GM19438 (cell line): ENCODE measurements around the gene RLN2.
"Not testable (repeated sequence)": the region's sequence is repeated elsewhere in the genome, so short reads cannot be mapped to it uniquely, and the experiment has no call there.

ENCODE experiments used
- ATAC-seq: cut with Tn5 transposase; IDR thresholded peaks from one replicate; pipeline ENCODE4 v1.9.1; 2021; ENCODE audit warnings: low read depth; ENCODE audit not compliant: unreplicated experiment

The RLN2 gene, protein sequence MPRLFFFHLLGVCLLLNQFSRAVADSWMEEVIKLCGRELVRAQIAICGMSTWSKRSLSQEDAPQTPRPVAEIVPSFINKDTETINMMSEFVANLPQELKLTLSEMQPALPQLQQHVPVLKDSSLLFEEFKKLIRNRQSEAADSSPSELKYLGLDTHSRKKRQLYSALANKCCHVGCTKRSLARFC

DNA sequence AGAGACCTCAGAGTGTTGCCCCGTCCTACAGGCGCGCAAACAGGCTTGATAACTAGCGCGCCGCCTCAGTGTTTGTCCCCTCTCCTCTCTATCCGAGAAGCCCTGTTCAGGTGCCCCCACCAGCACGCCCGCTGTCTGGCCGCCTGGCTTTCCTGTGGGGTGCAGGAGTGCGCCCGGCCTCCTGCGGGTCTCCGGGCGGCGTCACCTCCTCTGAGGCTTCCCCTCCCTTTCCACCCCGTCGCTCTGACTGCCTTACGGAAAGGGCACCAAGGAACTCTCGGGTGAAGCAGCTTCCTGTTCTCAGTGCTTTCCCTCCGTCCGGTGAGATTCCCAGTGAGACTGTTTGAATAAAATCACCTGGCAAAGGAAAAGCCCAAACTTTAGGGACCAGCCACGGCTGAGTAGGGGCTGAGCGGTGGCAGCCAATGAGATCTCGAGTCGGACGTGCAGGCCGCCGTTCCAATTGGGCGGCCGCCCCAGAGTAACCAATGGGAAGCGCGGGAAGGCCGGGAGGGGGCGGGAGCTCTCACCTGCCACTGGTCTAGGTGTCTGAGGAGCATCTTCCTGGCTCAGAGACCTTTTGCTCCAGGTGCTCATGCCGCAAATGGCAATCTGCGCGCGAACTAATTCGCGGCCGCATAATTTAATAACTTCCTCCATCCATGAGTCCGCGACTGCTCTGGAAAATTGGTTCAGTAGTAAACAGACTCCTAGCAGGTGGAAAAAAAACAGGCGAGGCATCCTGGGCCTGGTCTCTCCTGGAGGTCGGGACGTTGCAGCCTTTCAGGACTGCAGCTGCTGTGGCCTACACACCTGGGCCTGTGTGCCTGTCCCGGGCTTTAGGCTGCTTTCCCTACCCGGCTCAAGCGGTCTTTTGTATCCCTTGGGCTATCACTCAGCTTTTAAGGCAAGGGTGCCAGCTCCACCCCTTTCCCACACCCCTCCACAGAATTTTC, at the start of gene RLN2:
TSS of gene RLN2 (minus strand) at position 877 of the 956 bp plus-strand sequence. CDS start at position 741, 136 bp downstream.
- ATAC-seq, result peak; percentile 99

DNA sequence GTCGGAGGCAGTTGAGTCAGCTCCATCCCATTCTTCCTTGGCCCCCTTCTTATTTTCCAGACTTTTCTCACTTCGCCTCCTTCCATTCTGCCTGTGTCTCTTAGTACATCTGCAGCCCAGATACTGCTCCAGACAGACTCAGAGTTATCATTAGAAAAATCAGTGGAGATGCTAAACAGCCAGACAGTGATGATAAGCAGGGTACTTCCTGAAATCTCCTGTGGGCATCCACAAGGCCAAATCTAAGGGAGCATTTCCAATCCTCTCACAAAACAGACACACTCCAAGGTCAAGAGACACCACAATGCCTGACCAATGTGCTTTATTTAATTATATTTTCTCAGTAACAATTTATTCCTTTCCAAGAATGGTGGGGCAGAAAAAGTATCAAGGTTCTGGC, 49.7 kb upstream of the RLN2 start:
- no peak for ATAC-seq

DNA sequence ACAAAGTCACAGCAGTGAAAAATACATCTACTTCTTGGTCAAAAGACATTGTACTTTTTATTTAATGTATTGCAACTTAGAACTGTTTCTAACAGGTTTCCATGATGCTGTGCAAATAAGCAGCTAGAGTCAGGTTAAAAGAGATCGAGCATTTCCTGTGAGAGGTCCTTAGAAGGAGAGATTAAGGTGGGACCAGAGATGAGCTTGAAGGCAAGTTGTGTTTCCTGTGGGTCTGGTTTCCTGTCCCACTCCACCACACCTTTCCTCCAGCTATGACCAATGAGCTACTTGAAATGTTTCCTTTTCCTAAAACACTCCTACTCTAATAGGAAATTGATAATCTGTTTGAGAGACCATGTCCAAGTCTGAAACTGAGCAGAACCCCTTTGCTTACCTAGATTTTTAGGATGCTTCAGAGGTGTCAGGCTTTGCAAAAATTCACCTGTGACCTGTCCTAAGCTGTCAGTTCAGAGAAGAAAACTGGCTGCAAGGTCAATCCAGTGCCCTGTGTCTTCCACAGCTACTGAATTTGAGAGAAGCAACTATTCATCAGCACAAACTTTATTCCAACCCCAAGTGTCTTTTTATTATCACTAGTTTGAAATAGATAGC, 48.2 kb upstream of the RLN2 start:
- ATAC-seq, result no peak

DNA sequence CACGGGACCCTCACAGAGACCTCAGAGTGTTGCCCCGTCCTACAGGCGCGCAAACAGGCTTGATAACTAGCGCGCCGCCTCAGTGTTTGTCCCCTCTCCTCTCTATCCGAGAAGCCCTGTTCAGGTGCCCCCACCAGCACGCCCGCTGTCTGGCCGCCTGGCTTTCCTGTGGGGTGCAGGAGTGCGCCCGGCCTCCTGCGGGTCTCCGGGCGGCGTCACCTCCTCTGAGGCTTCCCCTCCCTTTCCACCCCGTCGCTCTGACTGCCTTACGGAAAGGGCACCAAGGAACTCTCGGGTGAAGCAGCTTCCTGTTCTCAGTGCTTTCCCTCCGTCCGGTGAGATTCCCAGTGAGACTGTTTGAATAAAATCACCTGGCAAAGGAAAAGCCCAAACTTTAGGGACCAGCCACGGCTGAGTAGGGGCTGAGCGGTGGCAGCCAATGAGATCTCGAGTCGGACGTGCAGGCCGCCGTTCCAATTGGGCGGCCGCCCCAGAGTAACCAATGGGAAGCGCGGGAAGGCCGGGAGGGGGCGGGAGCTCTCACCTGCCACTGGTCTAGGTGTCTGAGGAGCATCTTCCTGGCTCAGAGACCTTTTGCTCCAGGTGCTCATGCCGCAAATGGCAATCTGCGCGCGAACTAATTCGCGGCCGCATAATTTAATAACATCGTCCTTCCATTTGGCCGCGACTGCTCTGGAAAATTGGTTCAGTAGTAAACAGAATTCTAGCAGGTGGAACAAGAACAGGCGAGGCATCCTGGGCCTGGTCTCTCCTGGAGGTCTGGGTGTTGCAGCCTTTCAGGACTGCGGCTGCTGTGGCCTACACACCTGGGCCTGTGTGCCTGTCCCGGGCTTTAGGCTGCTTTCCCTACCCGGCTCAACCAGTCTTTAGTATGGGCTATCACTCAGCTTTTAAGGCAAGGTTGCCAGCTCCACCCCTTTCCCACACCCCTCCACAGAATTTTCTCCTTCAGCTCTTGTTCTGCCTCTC, 34.8 kb upstream of the RLN2 start, which contains the start of gene RLN1:
TSS of gene RLN1 (minus strand) at position 885 of the 990 bp plus-strand sequence. CDS start at position 755, 130 bp downstream.
- ATAC-seq, result peak; percentile 98

DNA sequence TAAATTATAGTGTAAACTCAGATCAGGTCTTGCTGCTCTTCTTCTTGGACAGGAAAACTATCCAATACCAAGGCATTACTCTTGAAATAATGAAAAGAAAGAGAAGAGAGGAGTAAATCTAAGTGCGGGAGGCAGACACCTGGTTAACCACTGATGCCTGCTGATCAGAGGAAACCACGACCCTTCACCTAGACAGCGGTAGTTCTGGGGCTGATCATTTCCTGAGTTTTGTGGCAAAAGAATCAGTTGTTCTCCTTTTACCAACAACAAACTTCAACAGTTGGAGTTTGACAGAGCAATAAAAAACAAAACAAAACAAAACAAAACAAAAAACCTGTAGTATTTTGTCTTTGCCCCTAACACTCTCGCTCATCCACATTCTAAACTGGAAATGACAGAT, 32.2 kb upstream of the RLN2 start:
- no peak for ATAC-seq

DNA sequence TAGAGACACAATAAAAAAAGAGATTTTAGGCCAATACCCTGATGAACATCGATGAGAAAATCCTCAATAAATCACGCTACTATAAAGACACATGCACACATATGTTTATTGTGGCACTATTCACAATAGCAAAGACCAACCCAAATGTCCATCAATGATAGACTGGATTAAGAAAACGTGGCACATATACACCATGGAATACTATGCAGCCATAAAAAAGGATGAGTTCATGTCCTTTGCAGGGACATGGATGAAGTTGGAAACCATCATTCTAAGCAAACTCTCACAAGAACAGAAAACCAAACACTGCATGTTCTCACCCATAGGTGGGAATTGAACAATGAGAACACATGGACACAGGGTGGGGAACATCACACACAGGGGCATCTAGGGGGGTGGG, 26.8 kb upstream of the RLN2 start:
- ATAC-seq, result not testable (repeated sequence)

DNA sequence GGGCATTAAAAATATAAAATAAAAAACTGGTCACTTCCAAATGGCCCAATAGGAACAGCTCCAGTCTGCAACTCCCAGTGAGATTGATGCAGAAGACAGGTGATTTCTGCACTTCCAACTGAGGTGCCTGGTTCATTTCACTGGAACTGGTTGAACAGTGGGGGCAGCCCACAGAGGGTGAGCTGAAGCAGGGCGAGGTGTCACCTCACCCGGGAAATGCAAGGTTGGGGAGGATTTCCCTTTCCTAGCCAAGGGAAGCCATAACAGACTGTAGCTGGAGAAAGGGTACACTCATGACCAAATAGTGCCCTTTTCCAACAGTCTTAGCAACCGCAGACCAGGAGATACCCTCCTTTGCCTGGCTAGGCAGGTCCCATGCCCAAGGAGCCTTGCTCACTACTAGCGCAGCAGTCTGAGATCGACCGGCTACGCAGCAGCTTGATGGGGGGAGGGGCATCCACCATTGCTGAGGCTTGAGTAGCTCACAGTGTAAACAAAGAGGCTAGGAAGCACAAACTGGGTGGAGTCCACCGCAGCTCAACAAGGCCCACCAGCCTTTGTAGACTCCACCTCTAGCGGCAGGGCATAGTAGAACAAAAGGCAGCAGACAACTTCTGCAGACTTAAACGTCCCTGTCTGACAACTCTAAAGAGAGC, 22.5 kb upstream of the RLN2 start:
- no peak for ATAC-seq

DNA sequence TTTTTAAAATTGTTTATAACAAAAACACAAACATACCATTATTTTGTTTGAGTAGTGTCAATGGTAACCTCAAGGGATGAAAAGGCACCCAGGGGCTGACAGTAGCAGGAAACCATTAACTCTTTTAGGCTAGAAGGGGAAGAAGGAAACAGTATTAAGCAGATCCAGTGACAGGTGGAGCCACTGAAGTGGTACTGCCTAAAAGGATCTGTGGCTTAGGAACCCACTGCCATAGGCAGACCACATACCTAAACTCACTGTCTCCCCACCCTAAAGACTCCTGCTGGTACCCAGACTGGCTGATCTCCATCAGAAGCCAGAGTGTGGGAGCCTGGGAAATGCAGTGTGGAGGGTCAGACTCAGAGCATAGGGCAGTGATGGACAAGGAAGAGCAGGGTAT, 21.7 kb upstream of the RLN2 start:
- no peak for ATAC-seq

DNA sequence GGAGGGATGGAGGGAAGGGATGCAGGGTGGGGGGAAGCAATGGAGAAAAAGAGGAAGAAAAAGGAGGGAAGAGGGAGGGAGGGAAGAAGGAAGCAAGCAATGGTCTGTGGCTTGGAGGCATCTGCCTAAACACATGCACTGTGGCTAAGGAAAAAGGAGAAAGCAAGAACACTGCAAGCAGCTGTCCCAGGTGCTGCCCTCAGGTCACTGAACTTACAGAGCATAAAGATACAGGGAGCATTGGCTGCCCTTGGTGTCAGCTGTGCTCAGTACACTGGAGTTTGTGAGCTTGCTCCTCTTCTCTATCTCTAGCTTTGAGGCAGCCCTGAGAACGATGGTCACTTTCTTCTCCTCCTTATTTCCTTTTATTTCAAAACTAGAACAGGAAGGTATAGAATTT, 17.1 kb upstream of the RLN2 start:
- not testable (repeated sequence) for ATAC-seq

DNA sequence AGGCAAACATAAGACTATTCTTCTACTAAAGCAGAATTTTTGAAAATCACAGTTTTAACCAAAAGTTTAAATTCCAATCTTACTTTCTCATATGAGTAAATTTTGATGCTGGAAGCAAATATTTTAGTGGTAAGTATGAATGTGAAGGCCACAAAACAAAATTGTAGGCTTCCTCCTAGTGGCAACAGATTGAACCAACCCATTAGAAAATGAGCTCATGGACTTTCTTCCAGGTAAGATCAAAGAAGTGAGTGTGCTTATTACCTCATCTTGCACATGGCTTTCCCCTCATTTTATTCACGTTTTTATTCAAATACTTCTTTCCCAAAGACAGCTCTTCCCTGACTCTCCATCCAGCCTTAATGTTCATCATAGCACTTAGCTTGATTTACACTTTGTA, 16.5 kb upstream of the RLN2 start:
- ATAC-seq, result no peak

DNA sequence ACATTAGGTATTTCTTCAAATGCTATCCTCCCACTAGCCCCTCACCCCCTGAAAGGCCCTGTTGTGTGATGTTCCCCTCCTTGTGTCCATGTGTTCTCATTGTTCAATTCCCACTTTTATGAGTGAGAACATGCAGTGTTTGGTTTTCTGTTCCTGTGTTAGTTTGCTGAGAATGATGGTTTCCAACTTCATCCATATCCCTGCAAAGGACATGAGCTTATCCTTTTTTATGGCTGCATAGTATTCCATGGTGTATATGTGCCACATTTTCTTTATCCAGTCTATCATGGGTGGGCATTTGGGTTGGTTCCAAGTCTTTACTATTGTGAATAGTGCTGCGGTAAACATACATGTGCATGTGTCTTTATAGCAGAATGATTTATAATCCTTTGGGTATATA, 11.9 kb upstream of the RLN2 start:
- ATAC-seq, result not testable (repeated sequence)

DNA sequence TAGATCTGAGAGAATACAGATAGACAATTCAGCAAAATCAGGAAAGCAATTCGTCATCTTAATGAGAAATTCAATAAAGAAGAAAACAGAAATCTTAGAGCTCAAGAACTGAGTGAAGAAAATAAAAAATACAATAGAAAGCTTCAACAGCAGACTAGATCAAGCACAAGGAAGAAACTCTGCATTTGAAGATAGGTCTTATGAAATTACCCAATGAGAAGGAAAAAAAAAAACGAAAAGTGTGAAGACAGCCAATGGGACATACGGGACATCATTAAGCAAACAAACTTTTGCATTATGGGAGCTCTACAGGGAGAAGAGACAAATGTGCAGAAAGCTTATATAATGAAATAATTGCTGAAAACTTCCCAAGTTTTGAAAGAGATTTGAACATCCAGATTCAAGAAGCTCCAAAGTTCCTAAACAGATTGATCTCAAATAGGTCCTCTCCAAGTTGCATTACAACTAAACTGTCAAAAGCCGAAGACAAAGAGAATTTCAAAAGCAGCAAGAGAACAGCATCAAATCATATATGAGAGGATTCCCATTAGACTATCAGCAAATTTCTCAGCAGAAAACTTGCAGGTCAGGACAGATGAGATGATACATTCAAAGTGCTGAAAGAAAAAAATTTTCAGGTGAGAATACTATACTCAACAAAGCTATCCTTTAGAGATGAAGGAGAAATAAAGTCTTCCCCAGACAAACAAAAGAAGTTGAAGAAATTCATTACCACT, 10.8 kb upstream of the RLN2 start:
- no peak for ATAC-seq

DNA sequence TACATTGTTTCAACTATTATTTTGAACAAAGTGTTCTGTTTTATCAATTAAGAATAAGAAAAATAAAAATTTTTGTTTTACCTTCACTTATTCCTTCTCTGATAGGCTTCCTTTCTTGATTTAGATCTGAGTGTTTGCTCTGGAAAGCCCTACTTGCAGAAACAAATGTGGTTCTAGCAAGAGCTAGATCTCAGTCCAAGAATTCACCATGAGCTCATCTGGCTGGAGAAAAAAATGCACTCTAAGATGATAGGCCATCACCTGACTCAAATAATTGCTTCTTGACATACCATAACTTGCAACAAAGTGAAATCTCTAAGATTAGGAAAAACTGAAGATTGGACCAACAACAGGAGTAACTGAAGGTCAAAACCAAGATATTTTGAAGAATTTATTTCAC, 6.3 kb upstream of the RLN2 start:
- no peak for ATAC-seq

DNA sequence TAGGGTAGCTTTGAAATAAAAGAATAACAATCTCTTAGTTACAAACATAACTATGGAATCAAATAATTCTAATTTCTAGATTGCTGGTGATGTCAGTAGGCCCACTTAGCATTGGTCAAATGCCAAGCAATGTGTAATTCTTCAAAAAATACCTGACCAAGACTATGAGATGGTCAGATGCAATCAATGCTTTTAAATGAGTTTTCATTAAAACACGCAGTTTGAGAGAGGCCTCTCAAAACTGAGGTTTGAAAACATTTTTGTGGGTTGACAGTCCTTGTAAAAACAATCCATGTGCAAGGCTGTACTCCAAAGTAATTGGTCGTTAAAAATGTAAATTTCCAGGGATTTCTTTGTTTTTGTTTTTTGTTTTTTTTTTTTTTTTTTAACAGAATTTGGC, 1.2 kb upstream of the RLN2 start:
- no peak for ATAC-seq

DNA sequence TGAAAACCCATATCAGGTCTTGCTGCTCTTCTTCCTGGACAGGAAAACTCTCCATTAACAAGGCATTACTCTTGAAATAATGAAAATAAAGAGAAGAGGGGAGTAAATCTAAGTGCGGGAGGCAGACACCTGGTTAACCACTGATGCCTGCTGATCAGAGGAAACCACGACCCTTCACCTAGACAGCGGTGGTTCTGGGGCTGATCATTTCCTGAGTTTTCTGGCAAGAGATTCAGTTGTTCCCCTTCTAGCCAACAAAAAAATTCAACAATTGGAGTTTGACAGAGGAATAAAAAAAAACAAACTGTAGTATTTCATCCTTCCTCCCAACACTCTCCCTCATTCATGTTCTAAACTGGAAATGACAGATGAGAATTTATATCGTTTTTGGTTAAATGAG, 3.0 kb downstream of the RLN2 start:
- no peak for ATAC-seq

DNA sequence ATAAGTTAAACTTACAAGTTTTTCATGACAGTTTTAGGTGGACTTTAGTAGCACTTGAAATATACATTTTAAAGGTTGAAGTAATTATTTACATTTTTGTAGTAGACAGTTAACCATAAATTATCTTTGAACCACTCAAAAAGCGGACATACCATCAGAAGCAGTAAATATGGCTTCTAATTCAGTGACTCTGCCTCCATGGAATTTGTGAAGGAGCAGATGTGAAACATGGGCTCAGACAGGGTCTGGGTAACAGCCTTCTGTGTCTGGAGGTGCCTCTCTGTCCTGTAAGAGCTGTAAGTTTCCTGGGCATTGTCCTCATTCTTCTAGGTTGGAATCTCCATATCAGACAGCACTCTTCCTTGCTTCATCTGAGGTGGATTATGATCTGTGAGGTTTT, 12.4 kb downstream of the RLN2 start:
- no peak for ATAC-seq

DNA sequence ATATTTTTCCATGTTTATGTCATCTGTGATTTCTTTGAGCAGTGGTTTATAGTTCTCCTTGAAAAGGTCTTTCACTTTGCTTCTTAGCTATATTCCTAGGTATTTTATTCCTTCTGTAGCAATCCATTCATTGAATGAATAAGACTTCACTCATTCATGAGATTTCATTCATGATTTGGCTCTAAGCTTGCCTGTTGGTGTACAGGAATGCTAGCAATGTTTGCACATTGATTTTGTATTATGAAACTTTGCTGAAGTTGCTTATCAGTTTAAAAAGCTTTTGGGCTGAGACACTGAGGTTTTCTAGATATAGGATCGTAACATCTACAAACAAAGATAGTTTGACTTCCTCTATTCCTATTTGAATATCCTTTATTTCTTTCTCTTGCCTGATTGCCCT, 15.9 kb downstream of the RLN2 start:
- no peak for ATAC-seq

DNA sequence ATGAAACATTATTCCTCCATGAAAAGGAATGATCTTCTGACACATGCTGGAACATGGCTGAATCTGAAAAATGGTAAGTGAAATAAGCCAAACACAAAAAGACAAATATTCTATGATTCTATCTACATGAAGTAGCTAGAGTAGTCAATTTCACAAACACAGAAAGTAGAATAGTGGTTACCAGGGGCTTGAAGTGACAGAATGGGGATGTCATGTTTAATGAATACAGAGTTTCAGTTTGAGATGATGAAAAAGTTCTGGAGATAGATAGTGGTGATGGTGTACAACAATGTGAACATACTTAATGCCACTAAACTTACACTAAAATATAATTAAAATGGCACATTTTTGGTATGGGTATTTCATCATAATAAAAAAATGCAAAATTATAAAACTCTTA, 18.3 kb downstream of the RLN2 start:
- no peak for ATAC-seq

DNA sequence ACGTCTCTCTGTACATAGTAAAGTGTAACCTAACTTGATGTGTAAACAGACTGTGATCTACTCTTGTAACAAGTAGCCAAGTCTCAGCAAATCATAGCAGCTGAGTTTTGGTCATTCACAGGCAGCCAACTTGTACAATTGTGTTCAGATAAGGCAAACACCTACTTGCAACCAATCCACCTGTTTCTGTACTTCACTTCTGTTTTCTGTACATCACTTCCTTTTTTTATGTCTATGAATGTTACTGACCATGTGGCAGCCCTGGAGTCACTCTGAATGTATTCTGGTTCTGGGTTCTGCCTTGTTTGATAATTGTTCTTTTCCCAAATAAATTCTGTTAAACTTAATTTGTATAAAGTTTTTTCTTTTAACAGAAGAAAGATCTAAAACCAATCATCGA, 26.0 kb downstream of the RLN2 start:
- ATAC-seq, result no peak
